HG03159 (cell line): ENCODE results near the gene SEC23A.
"Not testable (repeated sequence)": the region's sequence is repeated elsewhere in the genome, so short reads cannot be mapped to it uniquely, and the experiment has no call there.

Experiments
- ATAC-seq: cut with Tn5 transposase; IDR thresholded peaks from one replicate; pipeline ENCODE4 v1.9.1; 2021; ENCODE audit warnings: mild to moderate bottlenecking, moderate library complexity; ENCODE audit not compliant: unreplicated experiment

SEC23A gene

DNA sequence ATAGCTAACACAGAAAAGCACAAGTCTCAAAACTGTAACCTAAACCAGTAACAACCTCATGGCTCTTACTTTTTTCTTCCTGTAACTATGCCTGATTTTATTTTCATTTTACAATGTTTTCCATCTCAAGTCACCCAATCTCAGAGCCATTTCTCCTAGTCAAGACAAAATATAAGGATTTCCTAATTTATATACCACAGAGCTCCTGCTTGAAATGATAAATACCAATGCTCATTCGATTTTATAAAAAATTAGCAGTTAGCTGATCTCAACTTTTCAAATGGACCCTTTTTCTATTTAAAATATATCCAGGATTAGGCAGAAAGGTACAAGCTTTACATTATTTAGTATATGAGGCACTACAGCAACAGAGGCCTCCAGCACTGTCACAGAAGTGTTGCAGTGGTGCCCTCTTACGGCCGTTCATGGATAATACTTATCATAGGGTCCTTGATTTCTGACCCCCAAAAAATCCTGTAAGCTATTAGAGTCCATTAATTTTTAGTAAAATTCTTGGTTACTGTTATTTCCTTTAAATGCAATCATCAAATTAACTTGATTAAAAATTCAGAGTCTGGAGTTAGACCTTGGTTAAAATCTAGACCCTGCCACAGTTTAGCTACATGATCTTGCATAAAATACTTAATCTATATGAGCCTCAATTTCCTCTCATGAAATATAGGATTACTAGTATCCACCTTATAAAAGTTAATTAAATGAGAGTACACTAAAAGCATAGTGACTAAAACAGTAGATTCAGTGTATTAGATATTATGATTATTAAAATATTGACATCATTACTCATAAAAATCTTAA is 68.3 kb downstream of the SEC23A start:
- no peak for ATAC-seq

DNA sequence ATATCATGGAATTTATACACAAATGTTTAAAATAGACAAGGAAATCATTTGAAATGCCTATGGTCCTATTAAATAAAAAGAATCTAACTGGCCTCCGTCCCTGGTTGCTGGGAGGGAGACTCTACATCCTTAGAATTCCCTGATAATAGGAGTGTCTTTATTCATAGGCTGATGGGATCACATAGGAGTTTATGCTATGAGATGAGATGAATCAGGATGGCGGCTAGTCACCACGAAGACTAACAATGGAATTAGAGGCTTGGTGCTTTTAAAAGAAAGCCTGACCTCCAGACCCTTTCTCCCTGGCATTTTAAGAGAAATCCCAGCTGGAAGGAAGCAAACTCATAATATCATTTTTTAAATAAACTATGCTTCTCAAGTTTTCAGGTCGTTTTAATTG is 69.7 kb downstream of the SEC23A start:
- no peak for ATAC-seq

DNA sequence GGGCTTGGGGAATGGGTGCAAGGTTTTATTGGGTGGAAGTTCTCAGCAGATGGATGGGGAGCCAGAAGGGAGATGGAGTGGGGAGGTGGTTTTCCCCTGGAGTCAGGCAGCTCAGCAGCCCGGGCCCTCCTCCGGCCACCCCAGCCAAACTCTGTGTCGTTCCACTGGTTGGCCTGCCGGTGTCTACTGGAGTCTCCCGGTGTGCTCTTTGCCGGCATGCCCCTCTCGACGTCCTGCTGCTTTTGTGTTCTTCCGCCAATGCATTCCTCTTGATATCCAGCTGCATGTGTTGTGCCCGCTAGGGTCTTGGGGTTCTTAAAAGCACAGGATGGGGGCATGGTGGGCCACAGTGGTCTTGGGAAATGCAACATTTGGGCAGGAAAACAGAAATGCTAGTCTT is 72.8 kb downstream of the SEC23A start:
- no peak for ATAC-seq

DNA sequence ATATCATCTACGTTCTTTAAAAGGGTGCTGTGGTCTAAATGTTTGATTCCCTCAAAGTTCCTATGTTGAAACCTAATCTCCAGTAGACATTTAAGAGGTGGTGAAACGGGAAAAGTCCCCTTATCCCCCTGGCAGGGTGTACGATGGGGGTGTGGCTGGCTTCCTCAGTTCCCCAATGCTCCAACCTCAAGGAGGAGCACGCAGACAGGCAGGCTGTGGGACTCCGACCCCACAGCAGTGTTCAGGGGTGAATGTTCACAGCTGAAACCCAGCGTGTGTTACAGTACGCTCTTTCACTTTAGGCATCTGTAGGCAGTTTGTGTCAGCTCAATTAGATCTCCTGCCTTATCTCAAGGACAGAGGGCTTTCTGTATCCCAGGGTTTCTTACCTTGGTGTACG is 73.2 kb downstream of the SEC23A start:
- ATAC-seq = no peak

DNA sequence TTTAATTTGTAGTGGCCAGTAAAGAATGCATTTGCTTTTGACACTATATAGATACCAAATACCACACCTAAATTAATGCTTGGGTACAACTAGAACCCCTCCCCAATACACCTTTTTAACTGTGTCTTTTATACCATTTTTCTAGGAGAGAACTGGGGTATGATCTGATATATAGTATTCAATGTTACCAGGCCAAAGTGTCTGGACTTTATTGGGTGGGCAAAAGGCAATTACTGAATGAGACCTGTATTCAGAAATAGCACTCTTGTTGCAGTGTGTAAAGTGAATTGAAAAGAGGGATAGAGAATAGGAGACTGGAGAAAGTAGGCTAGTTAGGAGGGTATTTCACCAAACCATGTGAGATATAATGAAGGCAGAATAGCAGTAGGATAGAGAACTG is 74.4 kb downstream of the SEC23A start:
- ATAC-seq = no peak

DNA sequence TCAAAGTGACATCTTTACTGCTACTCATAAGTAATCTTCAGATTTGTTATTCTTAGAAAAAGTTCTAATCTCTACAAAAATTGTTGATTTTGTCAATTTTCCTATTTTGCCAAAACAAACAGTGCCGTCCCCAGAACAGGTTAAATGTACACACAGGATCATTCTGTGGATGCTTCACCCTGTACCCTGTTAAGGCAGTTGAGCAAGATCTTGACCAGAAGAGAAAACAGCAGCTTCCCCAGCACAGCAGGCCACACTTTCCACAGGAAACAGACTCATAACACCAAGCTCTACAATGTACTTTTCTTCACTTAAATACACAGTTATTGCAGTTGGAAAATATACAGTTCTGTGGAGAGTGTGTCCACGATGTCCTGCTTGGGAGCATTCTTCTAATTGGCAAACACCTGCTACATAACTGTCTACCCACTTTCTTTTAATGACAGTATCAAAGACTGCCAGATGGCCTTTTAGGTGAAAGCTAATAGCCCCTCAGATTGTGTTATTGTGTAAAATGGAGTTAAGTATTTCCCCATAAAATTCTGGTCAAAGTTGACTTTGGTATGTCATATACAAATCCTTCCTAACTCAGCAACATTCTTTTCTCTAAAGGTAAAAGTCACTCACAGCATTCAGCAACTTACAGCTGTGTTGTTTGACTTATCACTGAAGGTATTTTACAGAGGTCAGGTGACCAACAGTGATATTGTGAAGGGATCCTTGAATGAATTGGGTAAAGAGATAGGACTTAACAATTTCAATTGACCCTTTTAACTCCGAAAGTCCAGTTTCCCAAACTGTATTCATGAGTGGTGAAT is 77.0 kb downstream of the SEC23A start:
- ATAC-seq = no peak

DNA sequence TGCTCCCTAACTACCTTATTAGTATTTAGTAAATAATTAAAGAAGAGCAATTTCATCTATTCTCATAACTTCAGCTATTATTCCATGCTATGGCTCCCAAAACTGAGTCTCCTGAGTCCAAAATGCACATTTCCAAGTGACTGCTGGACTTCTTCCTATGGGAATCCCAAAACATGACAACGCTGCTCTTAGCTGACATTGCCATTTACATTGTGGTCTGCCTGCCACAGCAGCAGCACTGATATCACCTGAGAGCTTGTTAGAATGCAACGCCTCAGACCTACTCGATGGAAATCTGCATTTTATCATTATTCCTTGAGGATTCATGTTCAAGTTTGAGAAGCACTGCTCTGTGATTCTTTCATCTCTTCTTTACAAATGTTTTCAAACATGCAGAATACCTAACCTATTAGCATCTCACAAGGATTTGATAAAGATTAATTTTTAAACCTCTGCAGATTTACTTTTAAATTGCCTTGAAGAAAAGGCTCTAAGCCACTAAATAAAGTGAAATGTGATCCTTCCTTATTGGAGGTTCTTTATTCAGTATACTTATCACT is 77.7 kb downstream of the SEC23A start:
- ATAC-seq = no peak

DNA sequence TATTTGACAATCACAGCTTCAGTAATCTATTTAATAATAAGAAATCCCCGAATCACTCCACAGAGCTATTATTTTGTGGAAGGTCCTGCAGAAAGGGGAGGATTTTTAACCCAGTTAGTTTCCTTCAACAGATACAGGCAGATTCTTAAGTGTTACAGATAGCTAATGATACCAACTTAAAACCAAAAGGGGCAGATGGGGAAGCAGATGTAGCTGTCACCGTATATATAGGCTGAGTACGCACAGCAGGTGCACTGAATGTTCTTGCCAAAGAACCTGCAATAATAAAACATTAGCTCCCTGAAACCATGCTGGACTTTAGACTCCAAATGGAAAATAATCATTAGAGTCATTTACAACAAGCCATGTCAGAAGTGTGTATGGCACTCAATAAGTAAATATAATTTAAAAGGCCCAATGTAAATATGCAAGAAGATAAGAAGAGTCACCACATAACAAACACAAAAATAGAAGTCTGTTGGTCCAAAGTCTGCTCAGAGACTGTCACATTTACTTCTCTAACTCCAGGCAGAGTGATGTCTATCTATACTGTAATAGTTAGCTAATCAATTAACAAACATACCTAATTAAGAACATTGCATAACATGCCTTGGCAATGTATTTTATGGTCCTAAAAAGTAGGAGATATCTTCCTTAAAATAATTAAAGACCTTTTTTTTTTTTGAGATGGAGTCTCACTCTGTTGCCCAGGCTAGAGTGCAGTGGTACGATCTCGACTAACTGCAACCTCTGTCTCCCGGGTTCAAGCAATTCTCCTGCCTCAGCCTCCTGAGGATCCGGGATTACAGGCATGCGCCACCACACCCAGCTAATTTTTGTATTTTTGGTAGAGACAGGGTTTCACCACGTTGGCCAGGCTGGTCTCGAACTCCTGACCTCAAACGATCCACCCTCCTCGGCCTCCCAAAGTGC is 78.8 kb downstream of the SEC23A start:
- ATAC-seq = no peak

DNA sequence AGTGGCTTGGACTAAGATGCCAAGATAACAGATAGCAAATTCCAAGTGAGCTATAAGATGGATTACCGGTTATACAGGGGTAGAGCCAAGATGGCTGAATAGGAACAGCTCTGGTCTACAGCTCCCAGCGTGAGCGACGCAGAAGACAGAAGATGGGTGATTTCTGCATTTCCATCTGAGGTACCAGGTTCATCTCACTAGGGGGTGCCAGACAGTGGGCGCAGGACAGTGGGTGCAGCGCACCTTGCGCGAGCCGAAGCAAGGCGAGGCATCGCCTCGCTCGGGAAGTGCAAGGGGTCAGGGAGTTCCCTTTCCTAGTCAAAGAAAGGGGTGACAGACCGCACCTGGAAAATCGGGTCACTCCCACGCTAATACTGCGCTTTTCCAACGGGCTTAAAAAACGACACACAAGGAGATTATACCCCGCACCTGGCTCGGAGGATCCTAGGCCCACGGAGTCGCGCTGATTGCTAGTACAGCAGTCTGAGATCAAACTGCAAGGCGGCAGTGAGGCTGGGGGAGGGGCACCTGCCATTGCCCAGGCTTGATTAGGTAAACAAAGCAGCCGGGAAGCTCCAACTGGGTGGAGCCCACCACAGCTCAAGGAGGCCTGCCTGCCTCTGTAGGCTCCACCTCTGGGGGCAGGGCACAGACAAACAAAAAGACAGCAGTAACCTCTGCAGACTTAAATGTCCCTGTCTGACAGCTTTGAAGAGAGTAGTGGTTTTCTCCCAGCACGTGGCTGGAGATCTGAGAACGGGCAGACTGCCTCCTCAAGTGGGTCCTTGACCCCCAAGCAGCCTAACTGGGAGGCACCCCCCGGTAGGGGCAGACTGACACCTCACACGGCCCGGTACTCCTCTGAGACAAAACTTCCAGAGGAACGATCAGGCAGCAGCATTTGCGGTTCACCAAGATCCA is 85.7 kb downstream of the SEC23A start:
- not testable (repeated sequence) for ATAC-seq

DNA sequence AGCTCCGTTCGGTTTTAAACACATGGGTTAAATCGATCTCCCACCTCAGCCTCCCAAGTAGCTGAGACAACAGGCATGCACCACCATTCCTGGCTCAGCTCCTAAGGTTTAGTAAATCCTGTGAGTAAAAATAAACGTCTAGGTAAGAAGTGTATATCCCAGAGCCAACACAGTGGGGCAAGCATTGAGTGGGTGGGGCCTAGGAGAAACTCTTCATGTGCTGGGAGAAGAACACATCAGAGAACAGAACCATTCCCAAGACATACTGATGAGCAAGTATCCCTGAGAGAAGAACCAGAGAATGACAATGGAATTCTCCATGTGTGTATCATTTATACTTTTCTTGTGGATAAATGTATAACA is 86.3 kb downstream of the SEC23A start:
- no peak for ATAC-seq

DNA sequence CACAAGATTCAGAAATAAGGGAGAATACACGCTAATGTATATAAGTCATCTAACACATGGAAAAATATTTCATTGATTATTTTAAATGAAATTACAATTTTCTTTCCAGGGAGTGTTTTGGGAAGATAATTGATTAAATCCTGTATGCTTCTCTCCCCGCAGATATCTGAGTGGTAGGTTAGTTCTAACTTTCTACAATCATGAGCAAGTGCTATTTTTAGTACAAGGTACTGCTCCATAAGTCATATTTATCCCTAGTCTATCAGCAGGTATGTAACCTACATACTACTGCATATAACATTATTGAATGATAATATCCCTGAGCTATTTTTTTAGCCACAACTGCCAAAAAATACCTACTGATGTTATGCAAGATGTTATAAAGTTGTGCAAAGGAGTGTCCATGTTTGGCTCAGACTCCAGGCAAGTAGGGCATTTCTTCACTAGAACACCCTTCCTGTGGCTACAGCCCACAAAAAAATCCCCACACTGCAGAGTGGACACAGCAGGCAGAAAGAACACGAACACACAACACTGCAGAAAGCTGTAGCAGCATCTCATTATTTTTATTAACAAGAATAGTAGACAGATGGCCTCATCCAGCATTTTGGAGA is 87.0 kb downstream of the SEC23A start:
- ATAC-seq = no peak

DNA sequence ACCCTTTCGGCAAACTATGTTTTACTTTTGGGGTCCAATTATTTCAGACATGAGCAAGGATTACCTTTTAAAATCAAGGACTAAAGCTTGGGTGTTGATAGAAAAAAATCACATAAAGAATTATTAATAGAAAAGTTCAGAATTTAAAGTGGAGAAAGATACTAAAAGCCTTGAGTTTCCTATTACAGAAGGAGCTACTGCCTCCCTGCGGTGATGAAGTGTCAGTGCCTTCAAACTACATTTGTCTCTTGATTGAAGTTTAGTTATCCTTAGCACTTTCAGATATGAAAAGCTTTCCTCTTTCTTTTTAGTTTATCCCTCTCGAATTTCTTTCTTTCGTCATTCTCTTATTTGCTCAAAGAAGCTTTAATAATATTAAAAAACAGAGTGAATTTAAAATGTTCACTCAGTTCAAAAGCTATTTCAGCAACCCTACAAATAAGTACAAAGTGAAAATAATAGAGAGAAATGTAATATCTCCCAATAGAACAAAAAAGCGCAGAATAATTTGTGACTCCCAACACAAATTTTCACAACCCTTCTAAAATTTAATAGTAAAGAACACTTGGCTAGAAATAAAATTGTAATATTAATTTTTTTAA is 87.6 kb downstream of the SEC23A start:
- ATAC-seq = peak; percentile 93

DNA sequence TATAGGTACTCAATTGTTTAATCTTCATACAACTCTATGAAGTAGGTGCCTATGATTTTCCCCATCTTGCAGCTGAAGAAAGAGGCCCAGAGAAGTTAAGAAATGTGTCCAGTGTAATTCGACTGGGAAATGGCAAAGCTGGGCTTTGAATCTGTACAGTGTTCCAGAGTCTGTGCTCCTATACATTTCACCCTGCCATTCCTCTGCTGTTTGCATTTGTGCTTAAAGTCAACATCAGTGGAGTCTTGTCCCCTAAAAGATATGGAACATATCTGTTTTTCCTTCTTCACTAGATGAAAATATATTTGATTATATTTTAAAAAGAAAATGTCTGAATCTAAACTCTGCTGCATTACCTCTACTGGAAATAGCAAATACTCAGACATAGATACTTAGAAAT is 88.6 kb downstream of the SEC23A start:
- ATAC-seq = no peak

DNA sequence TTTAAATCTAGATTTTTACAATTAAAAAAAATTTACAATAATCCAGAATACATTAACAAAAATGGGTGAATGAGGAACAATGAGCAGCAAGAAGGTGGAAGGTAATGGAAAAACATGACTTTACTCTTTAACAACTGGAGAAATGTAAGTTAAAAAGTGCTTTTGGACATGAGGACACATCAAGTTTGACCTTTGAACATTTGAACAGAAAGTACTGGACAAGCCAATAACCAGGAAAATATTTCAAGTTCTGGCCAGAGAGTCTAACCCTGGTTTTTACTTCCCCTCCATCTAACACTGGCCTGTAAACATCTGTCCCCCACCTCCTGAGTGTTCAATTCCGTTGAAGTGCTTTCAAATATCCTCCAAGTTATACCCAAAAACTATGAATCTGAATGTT is 94.1 kb downstream of the SEC23A start:
- ATAC-seq = not testable (repeated sequence)

DNA sequence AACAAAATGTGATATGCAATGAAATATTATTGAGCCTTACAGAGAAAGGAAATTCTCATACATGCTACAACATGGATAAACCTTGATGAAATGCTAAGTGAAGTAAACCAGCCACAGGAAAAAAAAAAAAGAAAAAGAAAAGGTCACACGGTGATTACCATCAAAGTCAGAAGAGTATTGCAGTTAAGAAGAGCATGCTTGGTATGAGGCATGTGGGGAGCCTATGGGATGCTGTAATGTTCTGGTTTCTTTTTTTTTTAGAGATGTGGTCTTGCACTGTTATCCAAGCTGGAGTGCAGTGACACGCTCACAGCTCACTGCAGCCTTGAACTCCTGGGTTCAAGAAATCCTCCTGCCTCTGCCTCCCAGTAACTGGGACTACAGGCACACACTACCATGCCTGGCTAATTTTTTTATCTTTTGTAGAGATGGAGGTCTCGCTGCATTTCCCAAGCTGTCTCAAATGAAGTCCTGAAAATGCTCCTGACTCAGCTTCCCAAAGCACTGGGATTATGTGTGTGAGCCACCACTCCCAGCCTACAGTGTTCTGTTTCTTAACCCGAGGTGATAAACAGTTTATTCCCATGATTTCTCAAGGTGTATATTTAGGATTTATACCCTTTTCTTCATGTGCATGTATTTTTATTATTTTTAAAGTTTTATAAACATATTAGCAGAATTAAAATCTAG is 96.2 kb downstream of the SEC23A start:
- ATAC-seq = no peak

DNA sequence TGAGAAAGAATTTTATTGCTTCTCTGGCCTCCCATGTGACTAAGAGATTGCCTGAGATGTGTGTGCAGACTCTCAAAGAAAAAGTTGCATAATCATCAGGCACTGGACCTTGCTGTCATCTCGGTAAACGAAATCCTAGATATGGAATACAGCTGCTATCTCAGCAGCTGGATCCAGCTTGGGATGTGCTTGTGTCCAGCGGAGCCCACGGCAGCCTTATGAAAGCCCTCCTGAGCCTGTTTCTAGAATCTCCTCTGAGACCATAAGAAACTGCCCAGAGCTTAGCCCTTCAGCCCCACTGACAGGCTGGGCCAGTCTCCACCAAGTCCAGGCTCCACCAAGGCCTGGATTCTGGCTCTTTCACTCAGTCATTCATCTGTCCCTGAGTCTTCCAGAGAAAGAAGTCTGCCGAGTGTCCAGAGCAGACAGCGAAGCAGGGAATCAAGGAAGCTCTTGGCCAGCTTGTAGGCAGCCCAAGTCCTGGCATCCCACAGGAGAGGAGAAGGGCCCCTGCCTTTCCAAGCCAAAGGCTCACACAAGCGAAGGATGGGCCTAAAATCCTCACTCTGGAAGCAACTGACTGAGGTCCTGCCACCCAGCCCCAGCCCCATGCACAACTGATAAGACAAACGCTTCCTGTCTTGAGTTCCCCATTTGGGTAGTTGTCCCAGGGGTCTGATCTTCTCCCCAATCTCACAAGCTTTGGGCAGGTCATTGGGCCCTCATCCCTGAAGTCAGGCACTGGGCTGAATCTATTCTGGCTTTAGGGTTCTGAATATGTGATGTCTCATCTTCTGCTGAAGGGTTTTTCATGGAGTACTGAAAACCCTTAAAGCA is 97.8 kb downstream of the SEC23A start:
- ATAC-seq = no peak

DNA sequence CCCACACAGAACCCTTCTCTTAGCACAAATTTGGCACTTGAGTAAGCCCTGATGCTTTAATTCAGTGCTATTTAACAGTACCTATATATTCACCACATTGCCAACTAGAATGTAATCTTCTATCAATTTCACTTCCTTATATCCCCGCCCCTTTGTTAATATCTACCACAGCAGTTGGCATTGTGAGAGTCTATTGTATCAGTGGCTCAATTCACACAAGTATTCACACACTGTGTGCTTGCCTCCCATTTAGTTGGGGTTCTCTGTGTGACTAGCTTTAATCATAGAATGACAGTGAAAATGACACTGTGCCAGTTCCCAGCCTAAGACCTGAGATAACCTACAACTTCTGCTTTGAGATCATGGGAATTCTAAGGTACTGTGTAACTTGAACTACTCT is 103.1 kb downstream of the SEC23A start:
- no peak for ATAC-seq

DNA sequence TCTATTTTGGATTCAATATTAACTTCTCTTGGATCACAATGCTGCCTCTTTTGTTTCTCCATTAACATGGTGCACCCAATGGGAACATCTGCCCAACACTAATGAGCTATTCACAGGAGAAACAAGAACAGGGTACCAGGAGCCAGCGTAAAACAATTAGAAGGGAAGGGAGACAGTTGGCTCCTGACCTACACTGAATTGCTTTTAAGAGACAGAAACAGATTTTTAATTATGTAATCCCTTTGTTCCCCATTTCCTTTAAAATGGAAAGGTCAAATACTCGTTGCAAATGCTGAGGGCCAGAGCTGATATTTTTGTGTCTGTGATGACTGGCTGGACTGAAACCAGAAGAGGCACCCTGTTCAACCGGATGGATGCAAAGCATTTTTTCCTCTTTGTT is 108.3 kb downstream of the SEC23A start:
- ATAC-seq = no peak
